NCI-H128 (cell line): ENCODE data around the gene GRIPAP1.

Source experiments
- DNase-seq: peaks from one replicate; lab custom pipeline; 2025; ENCODE audit not compliant: unreplicated experiment; lab: John Stamatoyannopoulos, UW

GRIPAP1 gene, protein sequence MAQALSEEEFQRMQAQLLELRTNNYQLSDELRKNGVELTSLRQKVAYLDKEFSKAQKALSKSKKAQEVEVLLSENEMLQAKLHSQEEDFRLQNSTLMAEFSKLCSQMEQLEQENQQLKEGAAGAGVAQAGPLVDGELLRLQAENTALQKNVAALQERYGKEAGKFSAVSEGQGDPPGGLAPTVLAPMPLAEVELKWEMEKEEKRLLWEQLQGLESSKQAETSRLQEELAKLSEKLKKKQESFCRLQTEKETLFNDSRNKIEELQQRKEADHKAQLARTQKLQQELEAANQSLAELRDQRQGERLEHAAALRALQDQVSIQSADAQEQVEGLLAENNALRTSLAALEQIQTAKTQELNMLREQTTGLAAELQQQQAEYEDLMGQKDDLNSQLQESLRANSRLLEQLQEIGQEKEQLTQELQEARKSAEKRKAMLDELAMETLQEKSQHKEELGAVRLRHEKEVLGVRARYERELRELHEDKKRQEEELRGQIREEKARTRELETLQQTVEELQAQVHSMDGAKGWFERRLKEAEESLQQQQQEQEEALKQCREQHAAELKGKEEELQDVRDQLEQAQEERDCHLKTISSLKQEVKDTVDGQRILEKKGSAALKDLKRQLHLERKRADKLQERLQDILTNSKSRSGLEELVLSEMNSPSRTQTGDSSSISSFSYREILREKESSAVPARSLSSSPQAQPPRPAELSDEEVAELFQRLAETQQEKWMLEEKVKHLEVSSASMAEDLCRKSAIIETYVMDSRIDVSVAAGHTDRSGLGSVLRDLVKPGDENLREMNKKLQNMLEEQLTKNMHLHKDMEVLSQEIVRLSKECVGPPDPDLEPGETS

DNA sequence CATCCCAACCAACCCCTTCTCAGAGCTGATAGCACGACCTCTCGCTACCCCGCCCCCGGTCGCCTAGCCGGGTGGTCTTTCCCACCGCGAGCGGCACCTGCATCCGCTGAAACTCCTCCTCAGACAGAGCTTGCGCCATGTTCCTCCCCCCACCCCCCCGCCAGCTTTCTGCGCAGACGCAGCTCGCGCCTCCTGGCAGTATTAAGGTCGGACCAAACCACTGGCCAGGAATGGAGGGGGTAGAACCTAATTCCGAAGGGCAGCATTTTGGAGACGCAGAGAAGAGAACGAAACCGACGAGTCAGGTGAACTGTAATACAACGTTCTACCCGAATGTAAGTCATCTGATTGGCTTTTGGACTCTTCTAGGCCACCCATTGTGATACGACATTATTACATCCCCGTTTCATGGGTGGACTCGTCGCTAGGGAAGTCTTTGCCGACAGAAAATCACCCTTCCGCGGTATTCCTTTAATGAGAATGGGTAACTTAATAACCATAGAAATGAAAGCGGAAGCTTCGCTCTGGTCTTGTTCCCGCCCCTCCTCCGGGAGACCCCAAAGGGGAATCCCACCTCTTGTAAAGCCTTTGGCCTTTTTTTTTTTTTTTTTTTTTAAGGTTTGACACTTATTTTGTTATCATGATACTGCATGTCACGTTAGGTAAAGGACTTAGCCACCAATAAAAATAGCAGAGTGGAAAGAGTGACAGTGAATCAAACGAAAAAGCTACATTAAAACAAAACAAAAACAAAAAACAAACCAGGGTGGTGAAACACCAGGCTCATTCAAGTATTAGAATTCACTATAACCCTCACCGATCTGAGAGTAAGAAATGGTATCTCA is at the start of gene GRIPAP1:
Gene GRIPAP1 (minus strand): TSS at position 174 of the 845 bp plus-strand sequence. CDS start 35 bp downstream, at position 139.
- DNase-seq, result peak; percentile 71

DNA sequence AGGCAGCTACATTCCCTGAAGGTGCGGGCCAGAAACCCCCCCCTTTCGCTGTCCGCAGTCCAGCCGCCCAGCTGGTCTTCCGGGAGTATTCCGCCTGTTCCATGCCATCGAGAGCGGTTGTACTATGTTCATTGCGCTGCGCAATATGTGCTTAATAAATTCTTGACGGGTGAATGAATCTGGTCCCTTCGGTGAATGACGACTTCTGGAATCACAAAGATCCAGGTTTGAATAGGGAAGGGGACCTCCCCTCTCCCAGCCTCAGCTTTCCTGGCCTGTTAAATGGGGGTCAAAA is 41.9 kb upstream of the GRIPAP1 start:
- no peak for DNase-seq

DNA sequence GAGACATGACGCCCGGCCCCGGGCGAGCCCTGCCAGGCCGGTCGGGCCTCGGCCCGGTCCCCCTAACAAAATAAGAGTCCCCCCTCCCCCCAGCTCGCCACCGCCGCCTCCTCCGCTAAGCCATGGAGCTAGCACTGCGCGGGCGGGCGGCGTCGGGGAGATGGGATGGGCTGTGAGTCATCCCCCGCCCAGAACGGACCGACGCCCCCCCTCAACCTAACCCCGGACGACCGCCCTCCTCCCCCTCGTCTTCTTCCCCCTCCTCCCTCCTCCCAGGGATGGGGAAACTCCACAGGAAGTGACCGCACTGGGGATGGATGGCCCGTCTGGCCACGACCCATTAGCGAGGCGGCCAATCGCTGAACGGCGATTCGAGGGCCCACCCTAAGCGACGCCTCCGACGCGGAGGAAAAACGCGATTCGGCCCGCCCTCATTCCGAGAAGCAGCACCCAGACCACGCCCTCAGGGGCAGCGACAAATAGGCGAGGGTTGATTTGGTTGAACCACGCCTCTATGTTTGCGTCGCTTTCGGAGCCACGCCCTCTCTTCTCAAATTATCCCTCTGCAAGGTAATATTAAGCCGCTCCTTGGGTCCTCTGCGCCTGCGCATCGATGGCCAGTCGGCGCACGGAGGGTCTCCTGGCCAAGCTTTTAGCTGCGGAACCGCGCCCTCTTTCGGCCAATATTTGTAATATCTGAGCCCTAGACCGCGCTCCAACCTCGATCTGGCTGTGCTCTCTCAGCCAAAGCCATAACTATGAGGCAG is 41.3 kb upstream of the GRIPAP1 start, which contains the start of gene TFE3:
Gene TFE3 (minus strand): TSS at position 138 of the 767 bp plus-strand sequence. CDS start 131 bp downstream, at position 7.
- DNase-seq, result peak; percentile 97

DNA sequence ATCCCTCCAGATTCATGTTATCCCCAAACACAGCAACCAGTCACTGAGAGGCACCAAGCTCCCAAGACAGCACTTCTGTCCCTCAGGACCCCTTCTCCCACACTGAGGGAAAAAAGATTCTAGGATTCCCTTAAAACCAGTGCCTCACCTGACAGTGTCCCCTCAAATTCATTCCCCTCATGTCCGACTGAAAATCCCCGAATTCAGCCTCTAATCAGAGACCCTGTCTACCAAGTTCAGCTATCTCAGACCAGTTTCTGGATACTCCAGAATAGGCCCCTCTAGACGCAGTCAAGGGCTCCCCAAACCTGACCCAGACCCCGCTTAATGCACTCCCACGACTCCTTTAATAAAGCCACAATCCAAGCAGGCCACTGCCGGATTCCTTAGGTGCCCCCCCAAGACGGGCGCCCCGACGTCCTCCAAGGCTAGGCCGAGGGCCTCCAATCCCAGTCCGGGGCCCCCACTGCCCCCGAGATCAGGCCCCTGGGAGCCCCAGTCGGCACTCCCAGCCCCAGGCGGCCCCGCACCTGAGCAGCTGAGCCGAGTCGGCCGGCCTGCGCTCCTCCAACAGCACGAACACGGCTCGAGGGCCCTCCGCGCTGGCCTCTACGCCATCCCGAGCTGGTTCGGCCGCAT is 40.6 kb upstream of the GRIPAP1 start:
- DNase-seq, result no peak

DNA sequence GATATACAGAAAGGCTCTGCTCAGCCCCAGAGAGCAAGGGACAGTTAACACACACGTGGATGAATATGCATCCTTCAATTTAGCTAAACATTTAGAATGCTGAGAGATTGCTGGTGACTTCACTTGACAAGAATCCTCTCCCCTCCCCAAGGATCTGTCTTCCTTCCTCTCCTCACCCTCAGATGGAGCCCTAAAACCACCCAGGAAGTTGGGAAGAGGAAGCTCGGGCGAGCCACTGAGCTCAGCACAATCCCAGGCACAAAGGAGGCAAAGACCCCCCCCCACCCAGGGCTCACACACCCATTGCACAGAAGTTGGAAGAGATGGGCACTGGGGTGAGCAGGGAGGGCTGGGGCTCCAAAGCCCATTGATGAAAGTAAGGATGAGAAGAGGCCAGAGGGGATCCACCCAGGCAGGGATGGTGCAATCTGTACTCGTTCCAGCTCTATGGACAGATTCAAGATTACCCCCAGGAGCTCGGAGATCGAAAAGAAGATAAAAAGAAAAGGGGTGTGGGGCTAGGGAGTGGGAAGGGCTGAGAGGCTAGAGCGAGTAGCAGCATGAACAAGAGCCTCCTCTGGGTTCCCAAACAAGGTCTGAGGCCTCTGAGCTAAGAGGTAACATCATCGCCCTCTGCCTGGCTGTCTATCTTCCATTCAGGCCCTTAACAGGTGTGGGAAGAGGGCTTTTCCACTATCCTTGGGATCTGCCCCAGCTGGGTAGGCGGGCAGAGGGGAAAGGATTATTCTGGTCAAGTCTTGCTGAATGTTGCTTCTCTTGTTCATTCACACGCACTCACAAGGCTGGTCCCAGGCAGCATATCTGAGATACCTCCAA is 39.9 kb upstream of the GRIPAP1 start:
- no peak for DNase-seq

DNA sequence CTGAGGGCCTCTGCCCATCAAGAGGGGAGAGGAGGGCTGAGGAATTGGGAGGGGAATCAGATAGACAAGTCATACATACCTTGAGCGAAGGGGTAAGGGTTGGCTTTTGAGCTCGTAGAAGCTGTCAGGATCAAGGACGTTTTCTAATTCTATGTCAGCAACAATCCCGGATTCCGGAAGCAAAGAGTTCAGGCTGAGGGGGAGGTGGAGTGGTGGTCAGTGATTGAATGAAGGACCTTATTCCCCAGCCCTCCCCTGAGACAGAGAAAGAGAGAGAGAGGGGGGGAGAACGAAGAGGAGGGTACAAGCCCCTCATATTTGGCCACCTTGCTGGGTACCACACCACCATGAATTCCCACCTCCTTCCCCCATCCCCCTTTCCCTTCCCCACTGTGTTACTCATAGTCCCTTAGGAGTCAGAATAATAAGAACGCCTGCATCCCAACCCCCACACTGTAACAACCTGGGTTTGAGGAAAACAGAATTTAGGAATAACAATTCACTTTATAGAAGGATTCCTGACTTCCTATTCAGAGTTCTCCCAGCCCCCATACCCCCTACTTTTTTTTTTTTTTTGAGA is 38.4 kb upstream of the GRIPAP1 start:
- no peak for DNase-seq

DNA sequence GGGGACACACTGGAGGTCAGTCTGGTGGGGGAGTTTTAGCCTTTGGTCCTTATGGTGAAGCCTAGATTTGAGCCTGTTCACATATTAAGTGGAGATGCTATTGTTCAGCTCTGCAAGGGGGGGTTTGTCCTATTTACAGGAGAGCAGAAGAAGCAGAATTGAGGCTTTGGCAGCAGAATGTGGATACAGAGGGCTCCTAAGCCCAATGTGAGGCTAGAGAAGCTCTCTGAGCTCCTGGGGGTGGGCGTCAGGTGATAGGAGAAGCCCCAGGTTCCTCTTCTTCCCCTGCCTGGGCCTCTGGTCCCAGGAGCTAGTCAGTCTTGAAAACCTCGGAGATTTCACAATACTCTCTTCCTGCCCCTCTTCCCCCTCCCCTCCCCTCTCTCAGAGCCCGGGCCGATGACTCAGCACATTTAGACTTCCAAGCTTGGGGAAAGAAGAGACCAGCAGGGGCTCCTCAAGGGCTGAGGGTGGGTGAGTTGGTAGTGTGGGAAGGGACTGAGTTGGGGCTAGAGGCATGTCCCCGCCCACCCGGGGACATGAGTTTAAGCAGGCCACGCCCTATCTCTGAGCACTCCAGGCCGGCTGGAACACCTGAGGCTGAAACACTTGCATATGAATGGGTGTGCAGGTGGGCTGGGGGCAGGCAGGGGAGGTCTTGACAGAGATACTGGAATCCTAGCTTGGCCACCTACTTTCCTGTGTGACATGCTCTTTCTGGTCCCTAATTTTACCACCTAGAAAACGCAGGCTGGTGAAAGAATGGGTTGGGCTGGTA is 37.7 kb upstream of the GRIPAP1 start:
- DNase-seq, result peak; percentile 14

DNA sequence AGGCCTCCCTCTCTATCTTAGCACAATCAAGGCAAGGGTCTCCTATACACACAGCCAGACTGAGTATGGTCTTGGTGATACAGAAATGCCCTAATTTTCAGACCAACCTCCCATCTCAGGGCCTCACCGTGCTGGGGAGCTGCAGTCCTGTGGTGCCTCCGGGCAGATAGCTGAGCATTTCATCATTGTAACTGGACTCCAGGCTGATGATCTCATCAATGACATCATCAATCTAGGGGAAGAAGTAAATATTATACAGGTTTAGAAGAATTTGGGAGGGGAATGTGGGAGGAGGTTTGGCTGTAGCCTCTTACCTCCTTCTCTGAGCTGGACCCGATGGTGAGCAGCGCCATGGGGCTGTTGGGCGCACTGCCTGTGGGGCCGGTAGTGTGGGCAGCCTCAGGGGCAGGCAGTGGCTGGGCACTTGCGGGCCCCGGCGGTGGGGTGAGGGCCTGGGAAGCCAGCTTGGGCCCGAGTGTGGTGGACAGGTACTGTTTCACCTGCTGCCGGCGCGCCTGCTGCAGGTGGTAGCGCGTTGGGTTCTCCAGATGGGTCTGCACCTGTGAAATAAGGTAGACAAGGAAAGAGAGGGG is 35.9 kb upstream of the GRIPAP1 start:
- DNase-seq, result no peak

DNA sequence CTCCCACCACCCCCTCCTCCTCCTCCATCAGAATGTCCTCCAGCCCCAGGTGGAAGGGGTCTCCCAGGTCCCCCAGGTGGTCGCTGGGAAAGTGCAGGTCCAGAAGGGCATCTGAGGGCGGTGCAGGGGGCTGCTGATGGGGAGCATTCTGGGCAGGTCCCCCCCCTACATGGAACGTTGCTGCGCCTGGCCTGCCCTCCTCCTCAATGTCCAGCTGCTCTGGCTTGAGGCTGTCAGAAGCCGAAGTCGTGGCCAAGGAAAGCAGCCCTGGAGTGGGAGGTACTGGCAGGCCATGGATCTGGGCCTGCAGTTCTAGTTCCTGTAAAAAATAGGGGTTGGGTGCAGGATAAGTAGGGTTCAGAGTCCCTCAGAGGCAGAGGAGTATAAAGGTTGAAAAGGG is 28.2 kb upstream of the GRIPAP1 start:
- DNase-seq, result no peak

DNA sequence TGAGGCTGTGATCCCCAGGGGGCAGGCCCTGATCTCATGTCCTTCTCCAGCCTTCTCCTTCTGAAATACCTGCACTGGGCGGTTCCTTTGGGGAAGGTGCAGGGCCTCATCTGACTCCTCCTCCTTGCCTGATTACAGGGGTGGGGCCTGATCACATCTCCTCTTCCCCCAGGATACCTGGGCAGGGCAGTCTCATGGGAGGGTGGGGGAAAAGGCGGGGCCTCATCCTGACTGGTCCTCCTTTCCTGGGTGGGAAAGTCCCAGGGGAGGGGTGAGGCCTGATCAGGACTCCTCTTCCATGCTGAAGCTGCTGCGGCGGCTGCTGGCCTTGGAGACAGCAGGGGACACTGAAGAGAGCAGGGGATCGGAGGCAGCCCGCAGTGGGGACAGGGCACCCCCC is 27.8 kb upstream of the GRIPAP1 start:
- DNase-seq, result no peak

DNA sequence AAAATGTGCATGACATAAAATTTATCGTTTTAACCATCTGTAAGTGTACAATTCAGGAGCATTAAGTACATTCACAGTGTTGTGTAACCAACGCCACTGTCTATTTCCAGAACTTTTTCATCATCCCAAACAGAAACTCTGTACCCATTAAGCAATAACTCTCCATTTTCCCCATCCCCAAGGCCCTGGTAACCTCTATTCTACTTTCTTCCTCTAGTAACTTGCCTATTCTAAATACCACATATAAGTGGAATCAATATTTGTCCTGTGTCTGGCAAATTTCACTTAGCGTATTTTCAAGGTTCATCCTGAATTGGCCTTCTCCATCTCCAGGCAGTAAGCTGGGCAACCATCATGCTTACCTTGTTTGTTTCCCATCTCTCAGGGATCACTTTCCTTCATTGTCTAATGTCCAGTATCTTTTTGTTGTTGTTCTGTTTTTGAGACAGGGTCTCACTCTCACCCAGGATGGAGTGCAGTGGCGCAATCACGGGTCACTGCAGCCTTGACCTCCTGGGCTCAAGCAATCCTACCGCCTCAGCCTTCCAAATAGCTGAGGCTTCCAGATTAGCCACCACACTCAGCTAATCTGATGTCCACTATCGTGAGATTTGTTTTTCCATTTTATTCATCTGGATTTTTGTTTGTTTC is 17.7 kb upstream of the GRIPAP1 start:
- DNase-seq, result no peak

DNA sequence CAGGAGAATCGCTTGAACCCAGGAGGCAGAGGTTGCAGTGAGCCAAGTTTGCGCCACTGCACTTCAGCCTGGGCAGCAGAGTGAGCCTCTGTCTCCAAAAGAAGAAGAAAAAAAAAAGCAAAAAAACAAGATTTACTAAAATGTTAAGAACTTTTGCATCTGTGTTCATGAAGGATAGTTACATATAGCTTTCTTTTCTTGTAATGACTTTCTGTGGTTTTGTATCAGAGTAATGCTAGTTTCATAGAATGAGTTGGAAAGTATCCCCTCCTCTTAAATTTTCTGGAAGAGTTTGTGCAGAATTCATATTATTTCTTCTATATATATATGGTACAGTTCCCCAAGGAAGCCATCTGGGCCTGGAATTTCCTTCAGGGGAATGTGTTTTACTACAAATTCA is 17.0 kb upstream of the GRIPAP1 start:
- no peak for DNase-seq

DNA sequence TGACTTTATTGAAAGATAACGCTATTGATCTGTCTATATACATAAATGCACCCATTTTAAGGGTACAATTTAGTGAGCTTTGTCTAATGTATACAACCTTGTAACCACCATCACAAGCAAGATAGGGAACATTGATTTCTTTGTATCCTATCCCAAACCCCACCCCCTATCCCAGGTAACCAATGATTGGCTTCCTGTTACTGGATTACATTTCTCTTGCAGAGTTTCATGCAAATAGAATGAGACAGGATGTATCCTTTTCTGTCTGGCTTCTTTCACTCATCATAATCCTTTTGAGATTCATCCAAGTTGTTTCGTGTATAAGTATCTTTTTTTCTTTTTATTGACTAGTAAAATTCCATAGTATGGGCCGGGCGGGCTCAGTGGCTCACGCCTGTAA is 1.6 kb upstream of the GRIPAP1 start:
- DNase-seq, result no peak

DNA sequence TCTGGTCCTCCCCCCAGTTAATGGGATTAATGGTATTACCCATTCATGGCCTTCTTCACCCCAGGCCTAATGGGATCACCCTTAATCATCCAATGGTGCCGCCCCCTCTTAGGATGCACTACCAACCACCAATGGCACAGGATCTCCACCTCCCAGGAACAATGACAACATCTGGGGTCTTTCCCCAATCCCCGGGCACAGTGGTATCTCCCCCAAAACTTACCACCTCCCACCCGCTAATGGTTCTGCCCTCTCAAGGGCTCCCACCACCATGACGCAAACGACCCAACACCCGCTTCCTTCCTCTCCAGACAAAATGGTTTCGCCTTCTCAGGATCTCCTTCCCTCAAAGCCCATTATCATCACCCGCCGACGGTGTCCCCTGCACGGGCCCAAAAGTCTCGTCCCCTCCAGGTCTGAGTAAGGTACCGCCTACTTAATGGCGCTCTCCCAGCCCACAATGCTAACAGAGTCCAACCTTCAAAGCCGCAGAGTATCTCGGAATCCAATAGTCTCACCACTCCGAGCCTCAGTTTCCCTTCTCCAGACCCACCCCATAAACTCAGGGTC is 458 bp downstream of the GRIPAP1 start:
- no peak for DNase-seq

DNA sequence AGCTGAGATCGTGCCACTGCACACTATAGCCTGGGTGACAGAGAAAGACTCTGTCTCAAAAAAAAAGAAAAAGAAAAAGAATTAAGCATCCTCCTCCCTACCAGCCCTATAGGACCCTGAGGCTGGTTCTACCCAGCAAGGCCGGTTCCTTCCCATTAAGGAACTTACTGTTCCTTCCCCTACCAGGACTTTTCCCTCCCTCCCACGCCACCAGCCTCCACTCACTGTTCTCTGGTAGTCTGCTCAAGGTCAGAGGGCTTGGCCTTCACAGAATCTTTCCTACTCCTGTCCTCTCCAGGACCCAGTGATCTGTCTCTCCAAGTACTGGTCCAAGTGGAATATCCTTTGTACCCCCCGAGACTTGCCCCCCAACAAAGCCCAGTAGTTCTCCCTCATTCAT is 1.4 kb downstream of the GRIPAP1 start:
- DNase-seq, result no peak

DNA sequence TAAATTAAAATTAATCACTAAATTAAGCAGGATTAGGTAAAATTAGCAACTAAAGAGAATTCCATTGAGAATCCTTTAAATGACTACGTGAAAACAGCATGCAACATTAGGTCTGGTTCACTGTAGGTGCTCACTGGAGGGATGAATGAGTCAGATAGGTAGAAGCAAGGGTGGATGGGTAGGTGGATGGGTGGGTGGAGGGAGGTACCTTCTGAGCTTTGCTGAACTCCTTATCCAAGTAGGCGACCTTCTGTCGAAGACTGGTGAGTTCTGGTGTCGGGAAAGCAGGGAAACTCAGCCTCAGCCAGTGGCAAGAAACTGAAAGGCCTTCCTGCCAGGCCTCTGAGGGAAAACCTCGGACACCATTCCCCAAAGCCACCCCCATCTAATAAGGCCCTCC is 3.0 kb downstream of the GRIPAP1 start:
- no peak for DNase-seq

DNA sequence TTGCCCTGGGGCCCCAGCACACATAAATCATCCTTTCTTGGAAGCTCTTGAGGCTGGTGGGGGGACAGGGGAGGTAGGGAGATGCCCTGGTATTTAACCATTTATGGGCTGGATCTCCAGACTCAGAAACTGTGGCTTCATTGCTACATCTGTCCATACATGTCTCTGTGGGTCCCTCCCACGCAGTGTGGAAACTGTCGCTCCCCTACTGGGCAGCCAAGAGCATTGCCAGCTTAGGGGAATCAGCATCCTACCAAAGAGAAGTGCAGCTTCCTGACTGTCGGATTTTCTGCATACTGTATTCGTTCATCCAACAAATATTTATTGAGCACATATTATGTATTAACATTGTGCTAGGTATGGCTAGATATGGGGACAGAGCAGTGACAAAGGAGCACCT is 3.7 kb downstream of the GRIPAP1 start:
- no peak for DNase-seq
